ENCODE data around the gene TMA7B. TPM values are rescaled to one million over a fixed set of nuclear protein-coding genes. Genes with fewer than 3 reads are reported as not detected.
"Not testable (repeated sequence)": the region's sequence is repeated elsewhere in the genome, so short reads cannot be mapped to it uniquely, and the experiment has no call there.

Gene TMA7B
- total RNA-seq, 2 donors from 2014 or later = not detected

- ATAC-seq (no peak), DNase-seq (no peak)
- intact Hi-C loops (cut with DNase I, micrococcal nuclease) = no loop called here
Measured at GRCh38 chr22:39947220-39948216, 12.7 kb upstream of the TMA7B start.

- no peak for ATAC-seq
- DNase-seq = no peak
Measured at GRCh38 chr22:39949964-39950737, 10.0 kb upstream of the TMA7B start.

GRCh38 chr22:39951603-39952293 is 8.4 kb upstream of the TMA7B start:
- DNase-seq; intact Hi-C loops (cut with DNase I, micrococcal nuclease); ATAC-seq: not testable (repeated sequence)

More at GRCh38 chr22:39949964-39950737, 10.0 kb upstream of the TMA7B start:
- intact Hi-C loops (cut with DNase I, micrococcal nuclease) = no loop called here

- intact Hi-C loops (cut with DNase I, micrococcal nuclease) = no loop called here
- no peak for ATAC-seq
- no peak for DNase-seq
Measured at GRCh38 chr22:39952347-39952746, 7.8 kb upstream of the TMA7B start.

- DNase-seq (no peak), ATAC-seq (no peak)
- intact Hi-C loops (cut with DNase I, micrococcal nuclease) = no loop called here
Measured at GRCh38 chr22:39953101-39953500, 7.1 kb upstream of the TMA7B start.

GRCh38 chr22:39954584-39955055 is 5.6 kb upstream of the TMA7B start:
- DNase-seq (no peak), ATAC-seq (no peak)
- intact Hi-C loops (cut with DNase I, micrococcal nuclease) = no loop called here

GRCh38 chr22:39955675-39956074 is 4.5 kb upstream of the TMA7B start:
- intact Hi-C loops (cut with DNase I, micrococcal nuclease) = no loop called here
- ATAC-seq (no peak), DNase-seq (no peak)

GRCh38 chr22:39956932-39957664 is 3.1 kb upstream of the TMA7B start:
- ATAC-seq (no peak), DNase-seq (peak in 1 of 2 donors; percentile 23)
- intact Hi-C loops (cut with DNase I, micrococcal nuclease) = no loop called here

GRCh38 chr22:39958009-39958711 is 2.0 kb upstream of the TMA7B start:
- intact Hi-C loops (cut with DNase I, micrococcal nuclease) = no loop called here
- no peak for DNase-seq
- no peak for ATAC-seq

GRCh38 chr22:39958949-39959639 is 1.1 kb upstream of the TMA7B start:
- intact Hi-C loops (cut with DNase I, micrococcal nuclease) = no loop called here
- DNase-seq (no peak), ATAC-seq (no peak)

GRCh38 chr22:39960791-39961746 is 872 bp downstream of the TMA7B start:
- DNase-seq (peak in 1 of 2 donors; percentile 38), ATAC-seq (peak; percentile 44)
- intact Hi-C loops (cut with DNase I, micrococcal nuclease) = no loop called here

GRCh38 chr22:39962071-39962470 is 1.9 kb downstream of the TMA7B start:
- ATAC-seq (no peak), DNase-seq (no peak)
- intact Hi-C loops (cut with DNase I, micrococcal nuclease) = no loop called here

GRCh38 chr22:39965748-39966147 is 5.6 kb downstream of the TMA7B start:
- no peak for ATAC-seq
- intact Hi-C loops (cut with DNase I, micrococcal nuclease) = no loop called here

GRCh38 chr22:39966470-39966869 is 6.3 kb downstream of the TMA7B start:
- intact Hi-C loops (cut with DNase I, micrococcal nuclease) = no loop called here
- no peak for DNase-seq
- ATAC-seq = peak; percentile 82

More at GRCh38 chr22:39965748-39966147, 5.6 kb downstream of the TMA7B start:
- no peak for DNase-seq

- ATAC-seq (peak; percentile 82), DNase-seq (peak in 1 of 2 donors; percentile 40)
- intact Hi-C loops (cut with DNase I, micrococcal nuclease) = no loop called here
Measured at GRCh38 chr22:39967103-39967829, 7.1 kb downstream of the TMA7B start.
